Stimulated activated CD4-positive, alpha-beta T cell treated with anti-CD3 and anti-CD28 coated beads, Interleukin-4, amount 100 ng/mL, for 48 hours (primary cell): ENCODE data around the gene SEMA6A.
A peak's percentile ranks its signal among the peaks of the same experiment; 100 is the strongest.

ENCODE experiments used
- DNase-seq, 2 donors: peaks; one replicate each; pipeline ENCODE4 v3.0.0-alpha.2; 2020; ENCODE audit warnings: low read depth in 2 of 2

The SEMA6A gene, protein sequence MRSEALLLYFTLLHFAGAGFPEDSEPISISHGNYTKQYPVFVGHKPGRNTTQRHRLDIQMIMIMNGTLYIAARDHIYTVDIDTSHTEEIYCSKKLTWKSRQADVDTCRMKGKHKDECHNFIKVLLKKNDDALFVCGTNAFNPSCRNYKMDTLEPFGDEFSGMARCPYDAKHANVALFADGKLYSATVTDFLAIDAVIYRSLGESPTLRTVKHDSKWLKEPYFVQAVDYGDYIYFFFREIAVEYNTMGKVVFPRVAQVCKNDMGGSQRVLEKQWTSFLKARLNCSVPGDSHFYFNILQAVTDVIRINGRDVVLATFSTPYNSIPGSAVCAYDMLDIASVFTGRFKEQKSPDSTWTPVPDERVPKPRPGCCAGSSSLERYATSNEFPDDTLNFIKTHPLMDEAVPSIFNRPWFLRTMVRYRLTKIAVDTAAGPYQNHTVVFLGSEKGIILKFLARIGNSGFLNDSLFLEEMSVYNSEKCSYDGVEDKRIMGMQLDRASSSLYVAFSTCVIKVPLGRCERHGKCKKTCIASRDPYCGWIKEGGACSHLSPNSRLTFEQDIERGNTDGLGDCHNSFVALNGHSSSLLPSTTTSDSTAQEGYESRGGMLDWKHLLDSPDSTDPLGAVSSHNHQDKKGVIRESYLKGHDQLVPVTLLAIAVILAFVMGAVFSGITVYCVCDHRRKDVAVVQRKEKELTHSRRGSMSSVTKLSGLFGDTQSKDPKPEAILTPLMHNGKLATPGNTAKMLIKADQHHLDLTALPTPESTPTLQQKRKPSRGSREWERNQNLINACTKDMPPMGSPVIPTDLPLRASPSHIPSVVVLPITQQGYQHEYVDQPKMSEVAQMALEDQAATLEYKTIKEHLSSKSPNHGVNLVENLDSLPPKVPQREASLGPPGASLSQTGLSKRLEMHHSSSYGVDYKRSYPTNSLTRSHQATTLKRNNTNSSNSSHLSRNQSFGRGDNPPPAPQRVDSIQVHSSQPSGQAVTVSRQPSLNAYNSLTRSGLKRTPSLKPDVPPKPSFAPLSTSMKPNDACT

GRCh38 chr5:116574367-116575325, at the start of gene SEMA6A:
TSS of gene SEMA6A (minus strand) at chr5:116574823. CDS start at chr5:116504944, 69,879 bp downstream.
- peak; percentile 58 to 69 for DNase-seq

GRCh38 chr5:116622375-116623050, 47.9 kb upstream of the SEMA6A start:
- DNase-seq, result no peak

DNA sequence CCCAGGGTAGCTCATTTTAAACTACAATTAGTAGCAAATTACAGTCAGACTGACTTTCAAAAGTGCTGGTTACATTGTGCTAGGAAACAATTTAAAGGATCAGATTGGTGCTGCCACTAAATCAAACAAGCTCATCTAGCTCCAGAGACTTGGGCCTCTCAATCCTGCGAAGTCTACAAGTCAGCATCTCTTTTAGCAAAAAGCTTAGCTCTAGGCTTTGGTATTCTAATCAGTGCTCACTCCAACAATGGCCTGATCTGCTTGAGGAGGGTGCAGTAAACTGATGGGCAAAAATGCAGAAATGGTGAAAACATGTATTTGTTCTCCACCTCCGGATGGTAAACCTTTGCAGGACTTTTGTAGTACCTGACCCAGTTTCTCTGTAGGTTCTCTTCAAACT, 47.0 kb upstream of the SEMA6A start:
- DNase-seq, result no peak

GRCh38 chr5:116616876-116617275, 42.3 kb upstream of the SEMA6A start:
- no peak for DNase-seq

DNA sequence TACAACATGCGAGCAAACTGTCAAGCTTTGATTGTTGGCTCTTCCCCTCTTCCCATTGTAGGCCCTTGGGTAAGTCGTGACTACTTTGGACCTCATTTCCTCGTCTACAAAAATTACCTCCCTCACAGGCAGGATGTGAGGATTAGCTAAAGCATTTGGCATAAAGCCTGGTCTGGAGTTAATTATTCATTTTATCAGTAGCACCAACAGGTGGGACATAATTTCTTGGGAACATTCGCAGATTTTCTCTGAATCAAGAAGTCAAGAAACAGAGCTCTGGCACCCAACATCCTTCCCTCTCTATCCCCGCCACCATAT, 39.9 kb upstream of the SEMA6A start:
- DNase-seq, result no peak

DNA sequence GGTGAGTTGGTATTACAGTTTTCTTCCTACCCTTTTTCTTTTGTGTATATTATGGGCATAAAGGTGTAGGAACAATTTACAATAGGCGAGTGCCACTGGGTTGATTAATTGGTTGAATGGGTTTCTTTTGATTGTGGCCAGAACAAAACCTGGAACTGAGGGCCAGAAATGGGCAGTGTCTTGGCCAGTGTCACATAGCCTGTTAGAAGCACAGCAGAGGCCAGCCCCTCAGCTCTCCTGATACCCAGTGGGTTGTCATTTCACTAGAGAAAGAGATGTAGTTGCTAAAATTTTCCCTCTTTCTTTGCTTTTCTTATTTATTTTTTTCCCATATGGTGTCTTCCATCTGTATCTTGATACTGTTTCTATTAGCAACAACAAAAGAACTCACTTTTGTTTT, 38.8 kb upstream of the SEMA6A start:
- no peak for DNase-seq

DNA sequence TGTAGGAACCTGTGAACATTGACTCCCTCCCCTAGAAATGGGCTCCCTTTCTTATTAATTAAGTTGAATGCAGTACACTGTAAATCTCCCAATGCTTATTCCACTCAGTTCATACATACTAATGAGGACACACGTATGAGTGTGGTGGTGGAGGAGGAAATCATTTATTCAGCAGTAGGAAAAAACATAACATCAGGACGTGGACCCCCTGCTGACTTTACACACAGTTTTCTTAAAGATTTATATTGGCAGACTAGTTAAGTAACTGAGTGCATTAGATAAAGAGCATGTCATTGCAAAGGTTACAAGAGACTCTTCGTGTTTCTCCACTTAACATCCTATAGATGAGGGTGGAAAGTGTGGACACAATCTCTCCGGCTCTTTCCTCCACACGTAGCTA, 37.8 kb upstream of the SEMA6A start:
- no peak for DNase-seq

DNA sequence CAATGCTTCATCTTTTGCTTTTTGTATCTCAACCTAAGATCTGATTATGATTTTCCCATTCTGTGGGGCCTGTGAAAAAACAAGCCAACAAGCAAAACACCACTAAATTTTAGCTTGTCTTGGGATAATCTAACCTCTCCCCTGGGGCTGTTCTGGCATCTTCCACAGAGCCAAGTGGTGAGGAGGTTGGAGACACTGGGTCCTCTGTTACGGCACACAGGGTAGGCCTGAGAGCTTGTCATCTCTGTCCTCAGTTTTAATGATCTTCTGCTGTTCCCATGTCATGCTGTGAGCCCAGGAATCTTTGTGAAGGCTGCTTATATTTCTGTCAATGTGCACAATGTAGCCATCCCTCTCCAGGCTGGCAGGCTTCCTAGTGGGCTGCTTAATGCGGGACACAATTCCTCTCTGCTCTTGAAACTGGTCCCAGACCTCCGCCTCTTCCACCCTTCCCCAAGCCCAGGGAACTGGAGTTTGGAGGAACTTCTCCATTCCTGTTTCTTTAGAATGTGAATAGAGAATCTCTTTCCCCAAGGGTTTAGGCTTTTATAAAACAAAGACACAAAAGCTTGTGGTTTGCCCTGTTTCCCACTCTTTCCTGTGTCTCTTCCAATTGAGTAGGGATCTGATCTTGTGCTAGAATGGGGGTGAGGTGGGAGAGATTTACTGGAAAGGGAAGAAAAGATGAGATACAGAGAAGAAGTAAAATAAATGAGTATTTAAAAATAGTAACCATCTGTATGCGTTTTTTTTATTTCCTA, 30.9 kb upstream of the SEMA6A start:
- DNase-seq, result no peak

DNA sequence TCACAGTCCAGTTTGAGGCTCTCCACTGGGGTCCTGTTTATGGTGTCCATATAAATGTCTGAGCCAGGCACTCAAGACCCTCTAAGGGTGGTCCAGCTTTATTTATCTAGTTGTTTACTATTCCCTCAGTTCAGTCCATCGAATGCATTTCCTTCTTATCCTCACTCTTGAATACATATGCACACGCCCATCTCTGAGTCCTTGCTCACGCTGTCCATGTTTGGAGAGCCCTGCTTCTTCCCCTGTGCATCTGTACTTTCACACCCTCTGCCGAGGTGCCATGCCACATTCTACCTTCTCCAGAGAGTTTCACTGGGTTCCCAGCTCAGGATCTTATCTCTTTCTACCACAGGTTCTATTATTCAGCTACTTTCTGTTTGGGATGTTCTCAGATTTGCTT, 30.2 kb upstream of the SEMA6A start:
- DNase-seq, result no peak

DNA sequence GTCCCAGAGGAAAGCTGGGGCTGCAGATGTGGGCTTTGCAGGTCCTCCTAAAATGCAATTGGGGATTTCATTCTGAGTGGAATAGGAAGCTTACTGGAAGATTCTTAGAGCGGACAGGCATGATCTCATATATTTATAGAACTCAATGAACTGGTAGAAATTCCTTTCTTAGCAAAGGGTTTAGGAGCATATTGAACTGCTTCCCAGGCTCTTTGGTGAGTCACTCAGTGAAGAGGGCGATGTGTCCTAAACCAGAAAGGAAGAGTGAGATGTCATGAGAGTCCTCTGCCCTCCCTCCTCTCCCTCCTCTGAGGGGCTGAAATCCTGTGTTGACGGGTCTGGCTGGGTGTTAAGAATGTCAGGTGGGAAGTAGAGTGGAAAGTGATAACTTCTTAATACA, 26.3 kb upstream of the SEMA6A start:
- DNase-seq, result no peak

DNA sequence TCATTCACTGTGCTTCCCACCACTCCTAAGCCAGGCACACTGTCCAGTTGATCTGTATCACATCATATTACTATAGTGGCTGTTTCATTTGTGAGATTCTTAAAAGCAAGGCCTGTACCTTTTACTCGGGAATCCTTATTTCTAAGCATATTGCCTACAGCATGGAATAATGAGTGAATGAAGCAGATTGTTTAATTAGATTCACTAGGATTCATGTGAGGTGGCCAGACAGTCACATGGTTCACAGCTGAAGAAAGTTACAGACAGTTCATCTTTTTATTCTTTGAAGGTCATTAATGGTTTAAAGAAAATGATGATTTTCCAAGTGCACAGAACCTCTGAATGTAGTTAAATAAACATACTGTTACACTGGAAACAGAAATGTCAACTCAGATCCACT, 24.3 kb upstream of the SEMA6A start:
- DNase-seq, result no peak

GRCh38 chr5:116595498-116595897, 20.9 kb upstream of the SEMA6A start:
- DNase-seq, result no peak

DNA sequence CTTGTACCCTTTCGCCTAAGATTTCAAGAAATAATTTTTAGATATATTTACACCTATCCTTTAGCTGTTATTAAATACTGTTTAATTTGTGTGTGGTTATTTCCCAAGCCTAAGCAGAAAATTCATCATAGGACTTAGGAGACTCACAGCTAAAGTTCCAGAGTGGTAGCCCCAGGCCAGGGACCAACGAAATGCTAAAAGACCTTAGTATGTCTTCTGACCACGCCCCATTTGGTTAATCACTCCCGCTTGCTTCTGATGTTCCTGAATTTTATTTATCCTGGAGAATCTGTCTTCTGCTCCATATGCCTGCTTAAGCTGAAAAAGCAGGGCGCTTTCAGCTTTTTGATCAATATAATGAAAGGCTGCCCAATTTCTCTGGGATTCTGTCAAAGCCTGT, 18.7 kb upstream of the SEMA6A start:
- no peak for DNase-seq

DNA sequence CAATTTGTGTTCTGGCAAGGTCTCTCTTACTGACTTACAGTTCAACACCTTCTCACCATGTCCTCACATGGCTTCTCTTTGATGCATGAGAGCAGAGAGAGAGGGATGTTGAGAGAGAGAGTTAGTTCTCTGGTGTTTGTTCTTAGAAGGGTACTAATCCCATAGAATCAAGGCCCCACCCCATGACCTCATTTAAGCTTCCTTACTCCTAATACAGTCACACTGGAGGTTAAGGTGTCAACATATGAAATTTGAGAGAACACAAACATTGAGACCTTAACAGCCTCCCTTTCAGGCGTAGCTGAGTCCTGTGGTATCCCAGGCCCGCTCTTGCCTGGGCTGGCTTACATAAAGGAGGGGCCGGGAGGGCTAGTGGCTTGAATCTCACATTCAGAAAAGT, 10.6 kb upstream of the SEMA6A start:
- no peak for DNase-seq

DNA sequence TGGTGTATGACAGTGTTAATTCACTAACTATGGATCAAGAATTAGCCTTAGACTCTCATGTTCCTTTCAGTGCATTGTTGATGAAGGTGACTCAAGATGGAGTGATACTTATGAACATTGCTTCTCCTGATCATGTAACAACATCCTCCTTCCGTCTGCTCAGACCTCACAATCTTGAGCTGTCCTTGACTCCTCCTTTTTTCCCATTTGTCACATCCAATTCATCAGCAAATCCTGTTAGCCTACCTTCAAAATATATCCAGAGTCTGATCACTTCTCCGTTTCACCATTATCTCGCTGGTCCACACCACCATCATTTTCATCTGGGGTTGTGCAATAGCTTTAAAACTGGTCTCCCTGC, 9.2 kb upstream of the SEMA6A start:
- DNase-seq, result no peak

GRCh38 chr5:116583085-116583861, 8.7 kb upstream of the SEMA6A start:
- DNase-seq, result no peak

DNA sequence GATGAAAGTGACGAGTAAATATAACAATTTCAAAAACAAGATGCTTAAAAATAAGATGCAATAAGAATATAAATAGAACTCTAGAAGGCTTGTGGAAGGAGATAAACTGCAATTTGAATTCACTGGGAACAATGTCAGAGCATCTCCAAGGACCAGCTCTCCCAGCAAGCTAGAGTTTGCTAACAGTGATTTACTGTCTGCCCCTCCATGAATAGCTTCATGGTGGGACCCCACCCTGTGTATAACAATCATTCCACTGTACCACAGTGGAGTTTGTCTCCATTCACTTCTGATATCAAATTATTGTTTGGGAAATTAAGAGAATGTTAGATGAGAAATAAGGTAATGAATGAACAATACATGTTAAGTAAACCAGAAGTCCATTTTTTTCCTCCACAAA, 7.3 kb upstream of the SEMA6A start:
- DNase-seq, result no peak

DNA sequence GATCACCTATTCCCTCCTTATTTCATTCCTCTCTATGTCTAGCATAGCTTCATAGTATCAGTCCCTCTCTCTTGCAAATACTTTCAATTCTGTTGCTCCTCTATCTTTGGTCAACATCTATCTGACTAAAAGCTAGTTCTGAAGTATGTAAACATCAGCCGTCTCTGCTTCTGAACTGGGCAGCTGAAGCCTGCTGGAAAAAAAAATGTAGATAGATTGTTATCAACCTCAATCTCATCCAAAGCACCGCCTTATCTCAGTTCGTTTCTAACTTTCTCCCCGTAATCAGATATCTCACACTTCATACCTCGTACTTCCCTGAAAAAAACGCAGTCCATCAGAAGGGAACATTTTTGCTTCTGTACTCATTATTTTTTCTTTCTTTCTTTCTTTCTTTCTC, 4.5 kb upstream of the SEMA6A start:
- DNase-seq, result no peak

DNA sequence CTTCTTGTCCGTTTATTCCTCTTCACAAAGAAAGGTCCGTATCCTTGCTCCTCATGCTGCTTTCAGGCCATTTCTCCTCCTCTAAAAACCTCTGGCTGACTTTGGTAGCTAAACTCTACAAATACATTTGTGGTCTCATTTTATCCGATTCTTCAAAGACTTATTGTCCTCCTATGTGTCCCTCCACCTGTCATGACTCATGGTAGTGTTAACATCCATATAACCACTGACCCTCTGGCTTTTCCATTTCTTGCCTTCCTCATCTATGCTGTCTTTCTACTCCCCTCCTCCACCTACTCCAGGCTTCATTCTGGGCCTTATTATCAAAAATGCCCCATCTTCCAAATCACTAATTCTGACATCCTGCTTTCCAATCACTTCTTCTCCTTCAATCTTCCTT, 4.1 kb upstream of the SEMA6A start:
- DNase-seq, result no peak
